Neural cell (in vitro differentiated cells): Measurements from ENCODE around the gene HDAC4.

Source experiments
- CTCF ChIP-seq: fragments of 450-650 bp; IDR thresholded peaks from 2 replicates; pipeline ENCODE4 v1.5.1; 2014; ENCODE audit warnings: antibody characterized with exemption, mild to moderate bottlenecking, moderate library complexity; ENCODE audit not compliant: poor library complexity, severe bottlenecking
- EP300 ChIP-seq: fragments of 450-650 bp; conservative IDR thresholded peaks from 2 replicates; pipeline ENCODE4 v1.6.1; 2014; ENCODE audit warnings: antibody characterized with exemption, mild to moderate bottlenecking, moderate library complexity; ENCODE audit not compliant: poor library complexity, severe bottlenecking
- EZH2 ChIP-seq: fragments of 200-600, 300-800 bp; shearing (Covaris generic), sonication (generic); IDR thresholded peaks from 2 replicates; pipeline ENCODE4 v1.6.1; 2014; ENCODE audit warnings: antibody characterized with exemption, low read length, borderline replicate concordance, mild to moderate bottlenecking; ENCODE audit not compliant: insufficient read depth, poor library complexity, severe bottlenecking
- POLR2AphosphoS5 ChIP-seq: IDR thresholded peaks from 2 replicates; pipeline ENCODE4 v1.6.1; 2012
- RAD21 ChIP-seq: fragments of 450-650 bp; conservative IDR thresholded peaks from 2 replicates; pipeline ENCODE4 v1.6.1; 2014; ENCODE audit warnings: antibody characterized with exemption, mild to moderate bottlenecking, moderate library complexity
- TAF1 ChIP-seq: IDR thresholded peaks from 2 replicates; pipeline ENCODE4 v1.6.1; 2012; ENCODE audit warnings: low read depth

DNA sequence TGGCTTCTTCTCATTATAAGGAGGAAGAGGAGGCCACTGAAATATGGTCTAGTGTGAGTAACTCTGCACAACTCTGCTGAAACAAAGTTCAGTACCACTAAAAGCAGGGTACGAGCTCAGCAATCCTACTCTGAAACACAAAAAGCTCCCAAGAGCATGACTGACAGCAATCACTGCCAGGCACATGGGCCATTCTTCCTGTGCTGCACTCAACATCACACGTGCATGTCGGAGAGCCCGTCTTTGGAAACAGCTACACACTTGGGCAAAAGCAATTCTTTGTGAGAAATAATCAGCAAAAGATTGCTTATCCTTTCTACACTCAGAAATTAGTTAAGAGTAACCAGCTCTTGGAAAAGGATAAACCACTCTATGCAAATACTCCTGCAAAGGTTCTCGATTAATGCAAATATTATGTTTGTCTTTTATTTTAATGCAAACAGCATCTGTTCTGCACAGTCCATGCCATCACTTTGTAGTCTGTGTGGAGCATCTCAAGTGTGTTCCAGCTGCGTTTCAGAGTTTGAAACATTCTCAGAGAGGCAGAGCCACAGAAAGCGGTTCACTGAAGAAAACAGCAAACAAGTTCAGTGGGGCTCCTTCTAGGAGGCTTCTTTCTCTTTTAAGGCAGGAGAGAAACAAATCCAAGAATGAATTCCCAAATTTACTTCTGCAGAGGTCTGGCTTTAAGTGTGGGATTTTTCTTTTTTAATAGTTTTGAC is 145.0 kb downstream of the HDAC4 start:
- no peak for TF ChIP-seq CTCF
- no peak for TF ChIP-seq EP300
- no peak for TF ChIP-seq POLR2AphosphoS5
- no peak for TF ChIP-seq EZH2
- TF ChIP-seq TAF1 = no peak
- TF ChIP-seq RAD21 = no peak
